Spleen (tissue), 7 donors: Measurements from ENCODE around the gene KCNG4.

Experiments used
- POLR2A ChIP-seq, 3 donors: fragments of 450-650 bp; IDR thresholded peaks; one replicate each; pipeline ENCODE4 v1.5.1; 2017; ENCODE audit warnings: antibody characterized with exemption in 3 of 3, mild to moderate bottlenecking in 1 of 3
- TF ChIP-seq, protein P1 (sequence below), 11 experiments: fragments of 200-600 bp in 7 of 11; fragments of 450-650 bp in 4 of 11; sonication (generic) in 4 of 11; IDR thresholded peaks in 8 of 11; conservative IDR thresholded peaks in 3 of 11; 1 replicate in 7 of 11; 2 replicates in 4 of 11; pipeline versions ENCODE4 v1.4.0 to v1.8.0; 2016 to 2021; ENCODE audit warnings: antibody characterized with exemption in 11 of 11, inconsistent platforms in 4 of 11, mild to moderate bottlenecking in 1 of 11
- donor health status: DM: no; HTN: no; CAD: no; lungs with moderate emphysema.
- donor health status: DM: no; HTN: no; CAD: no.
- donor health status: DM: no; HTN: no; CAD: no.

DNA sequence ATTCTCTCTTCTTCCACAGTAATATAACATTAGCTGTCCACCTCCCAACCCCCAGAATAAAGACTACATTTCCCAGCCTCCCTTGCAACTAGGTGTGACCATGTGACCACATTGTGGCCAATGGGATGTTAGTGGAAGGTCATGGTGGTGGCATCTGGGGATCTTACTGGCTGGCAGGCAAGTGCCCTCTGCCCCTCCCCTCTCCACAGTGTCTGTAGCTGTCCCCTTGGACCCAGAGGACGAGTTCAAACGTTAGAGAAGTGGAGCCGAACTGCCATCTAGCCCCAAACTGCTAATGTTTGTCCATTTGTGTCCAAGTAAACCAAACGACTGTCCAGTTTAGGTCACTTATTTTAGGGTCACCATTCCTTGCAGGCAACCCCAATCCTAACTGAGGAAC is 26.6 kb upstream of the KCNG4 start:
- TF ChIP-seq, protein P1, sequence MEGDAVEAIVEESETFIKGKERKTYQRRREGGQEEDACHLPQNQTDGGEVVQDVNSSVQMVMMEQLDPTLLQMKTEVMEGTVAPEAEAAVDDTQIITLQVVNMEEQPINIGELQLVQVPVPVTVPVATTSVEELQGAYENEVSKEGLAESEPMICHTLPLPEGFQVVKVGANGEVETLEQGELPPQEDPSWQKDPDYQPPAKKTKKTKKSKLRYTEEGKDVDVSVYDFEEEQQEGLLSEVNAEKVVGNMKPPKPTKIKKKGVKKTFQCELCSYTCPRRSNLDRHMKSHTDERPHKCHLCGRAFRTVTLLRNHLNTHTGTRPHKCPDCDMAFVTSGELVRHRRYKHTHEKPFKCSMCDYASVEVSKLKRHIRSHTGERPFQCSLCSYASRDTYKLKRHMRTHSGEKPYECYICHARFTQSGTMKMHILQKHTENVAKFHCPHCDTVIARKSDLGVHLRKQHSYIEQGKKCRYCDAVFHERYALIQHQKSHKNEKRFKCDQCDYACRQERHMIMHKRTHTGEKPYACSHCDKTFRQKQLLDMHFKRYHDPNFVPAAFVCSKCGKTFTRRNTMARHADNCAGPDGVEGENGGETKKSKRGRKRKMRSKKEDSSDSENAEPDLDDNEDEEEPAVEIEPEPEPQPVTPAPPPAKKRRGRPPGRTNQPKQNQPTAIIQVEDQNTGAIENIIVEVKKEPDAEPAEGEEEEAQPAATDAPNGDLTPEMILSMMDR (IDR thresholded peaks at IDR 0.05 in 8 of 11, conservative IDR thresholded peaks at IDR 0.05 in 3 of 11), result no peak
- TF ChIP-seq POLR2A (IDR thresholded peaks at IDR 0.05), result no peak
